HepG2 (cell line): ENCODE measurements around the gene MACROD2. TPM values are rescaled to one million over a fixed set of nuclear protein-coding genes. Genes with fewer than 3 reads are reported as not detected.

Source experiments
- ATAC-seq: fragments of 200-7000 bp; cut with Tn5 transposase; 3 replicates; pipeline ENCODE4 v1.9.1; 2020; ENCODE audit warnings: mild to moderate bottlenecking, moderate library complexity
- BruUV-seq: library from RNA; stranded (reverse); fragments of 400-500 nt; replicated peaks from 2 replicates; lab custom pipeline; 2021; lab: Mats Ljungman, UMichigan
- CTCF ChIA-PET: fragments of 300-600 bp; formaldehyde crosslinking; extraction: SDS; loops from one replicate; lab custom pipeline; 2021; ENCODE audit warnings: low total read pairs, inconsistent platforms, low intra/inter-chr PET ratio; lab: Yijun Ruan, JAX
- POLR2A ChIA-PET: fragments of 350-600 bp; sonication (Branson Sonifier 250); formaldehyde crosslinking; loops from one replicate; lab custom pipeline; 2020; ENCODE audit warnings: antibody characterized with exemption, inconsistent platforms; lab: Yijun Ruan, JAX
- DNase-seq: peaks from one replicate; pipeline ENCODE4 v3.0.0-alpha.2; 2015; ENCODE audit warnings: low spot score
- FAIRE-seq: peaks from 3 replicates; lab custom pipeline; 2011; peaks lifted over from hg19 to GRCh38; lab: Jason Lieb, UNC
- H2AFZ ChIP-seq: one replicate; pipeline ENCODE4 v1.6.1; 2011; ENCODE audit warnings: low read length, inconsistent platforms
- H3K27ac ChIP-seq: fragments of 300-600 bp; 3 replicates; pipeline ENCODE4 v1.8.0; 2011; ENCODE audit warnings: mixed run types, mild to moderate bottlenecking, mixed read lengths, low read length, inconsistent platforms; ENCODE audit not compliant: insufficient read depth; ENCODE audit errors: extremely low read length
- H3K27me3 ChIP-seq, 2 experiments: fragments of 200-600 bp in 1 of 2; 2 replicates in 1 of 2; 3 replicates in 1 of 2; pipeline versions ENCODE4 v1.6.0 to v1.8.0; 2011; ENCODE audit warnings: low read length in 2 of 2, mild to moderate bottlenecking in 2 of 2, moderate library complexity in 2 of 2, inconsistent platforms in 1 of 2; ENCODE audit not compliant: insufficient read depth in 2 of 2, control insufficient read depth in 1 of 2
- H3K36me3 ChIP-seq, 2 experiments: fragments of 200-600 bp in 1 of 2; replicated peaks in 1 of 2; 2 replicates in 1 of 2; 3 replicates in 1 of 2; pipeline versions ENCODE4 v1.5.1 to v1.8.0; 2011; ENCODE audit warnings: low read length in 2 of 2, inconsistent platforms in 1 of 2; ENCODE audit not compliant: insufficient read depth in 2 of 2, control insufficient read depth in 1 of 2
- H3K4me1 ChIP-seq: 2 replicates; pipeline ENCODE4 v1.5.1; 2012; ENCODE audit warnings: low read length, inconsistent platforms; ENCODE audit not compliant: insufficient read depth
- H3K4me2 ChIP-seq: 2 replicates; pipeline ENCODE4 v1.6.0; 2011; ENCODE audit warnings: low read depth, low read length, inconsistent platforms
- H3K4me3 ChIP-seq, 3 experiments: fragments of 200-600 bp in 1 of 3; sonication (generic), shearing (Covaris generic) in 1 of 3; replicated peaks in 1 of 3; 2 replicates each; pipeline ENCODE4 v1.5.1; 2011 to 2016; ENCODE audit warnings: low read length in 3 of 3, inconsistent platforms in 2 of 3, low read depth in 2 of 3, mild to moderate bottlenecking in 2 of 3, control low read depth in 1 of 3, mixed read lengths in 1 of 3; ENCODE audit not compliant: insufficient read depth in 1 of 3
- H3K79me2 ChIP-seq: one replicate; pipeline ENCODE4 v1.6.1; 2011; ENCODE audit warnings: low read length, inconsistent platforms; ENCODE audit not compliant: insufficient read depth
- H3K9ac ChIP-seq: 2 replicates; pipeline ENCODE4 v1.6.0; 2011; ENCODE audit warnings: mild to moderate bottlenecking, low read depth, low read length, inconsistent platforms; ENCODE audit not compliant: insufficient read depth
- H3K9me3 ChIP-seq: 2 replicates; pipeline ENCODE4 v1.5.1; 2012; ENCODE audit warnings: mild to moderate bottlenecking, low read length
- H4K20me1 ChIP-seq: 2 replicates; pipeline ENCODE4 v1.6.0; 2011; ENCODE audit warnings: inconsistent platforms, mild to moderate bottlenecking, low read length, moderate library complexity; ENCODE audit not compliant: insufficient read depth
- KAT2B ChIP-seq: fragments of 150-350 bp; IDR thresholded peaks from 2 replicates; pipeline ENCODE4 v1.6.1; 2014; ENCODE audit warnings: low read depth, low read length, borderline replicate concordance
- ZNF276 ChIP-seq: sonication (generic); formaldehyde crosslinking; IDR thresholded peaks from 2 replicates; pipeline ENCODE4 v1.4.0; 2020; ENCODE audit warnings: mild to moderate bottlenecking, low read depth, missing genetic modification reagents
- ZUFSP ChIP-seq: sonication (generic); formaldehyde crosslinking; IDR thresholded peaks from 2 replicates; pipeline ENCODE4 v1.9.0; 2021; ENCODE audit warnings: missing genetic modification reagents, mild to moderate bottlenecking, borderline replicate concordance
- WGBS: methylation state at CpG from one replicate; pipeline ENCODE4 v1.1.6; 2017; ENCODE audit warnings: low lambda C conversion rate; 5-methylcytosine and 5-hydroxymethylcytosine counted together
- in situ Hi-C: cut with HindIII; loops from 2 replicates; pipeline ENCODE4 v1.10.0; 2017; ENCODE audit warnings: low pct_unique_long_range_greater_than_20kb; ENCODE audit not compliant: extremely low pct_ligation_motif_present
- intact Hi-C: fragments of 100-400 bp; cut with micrococcal nuclease; formaldehyde crosslinking; loops from one replicate; pipeline ENCODE4 v1.10.0; 2022; ENCODE audit not compliant: unreplicated experiment
- polyA plus RNA-seq, 8 experiments: library from polyadenylated mRNA; depleted of rRNA in 3 of 8; stranded (reverse) in 7 of 8; unstranded in 1 of 8; fragments of >200 nt; fragmentation: Illumina TruSeq in 4 of 8; extraction: Trizol in 4 of 8; gene quantifications; 2 replicates each; pipeline versions ENCODE4 v1.2.1 to v1.2.3, GENCODE V29; 2011 to 2016; ENCODE audit warnings: low read depth in 4 of 8, missing spikeins in 1 of 8, mixed read lengths in 1 of 8; ENCODE audit not compliant: insufficient read depth in 1 of 8
- total RNA-seq, 5 experiments: library from RNA; depleted of rRNA; stranded (reverse); fragments of >200 nt; fragmentation: Illumina TruSeq; extraction: Trizol; gene quantifications; 2 replicates each; pipeline ENCODE4 v1.2.3, GENCODE V29; 2016; ENCODE audit warnings: low read depth in 1 of 5

Gene MACROD2
- total and polyA plus RNA-seq, 2 of the 13 experiments (the other 11 are each of a cell fraction or from before 2014, with no cell fraction given): 0.13 to 0.51 TPM

GRCh38 chr20:15854911-15855310 lies 1859.6 kb downstream of the MACROD2 start (continued):
- TF ChIP-seq ZUFSP (CRISPR knock-in tag): no peak

- DNase-seq (no peak), ATAC-seq (no peak), FAIRE-seq (no peak)
- intact Hi-C loops: no loop called here
- CTCF ChIA-PET: no interaction called here
- Histone ChIP-seq H3K4me3 (no peak overlapping the region), H3K4me2 (no peak overlapping the region), H3K27ac (no peak overlapping the region), H3K36me3 (no peaks in the 10 kb centered on the region), H4K20me1 (no peaks in the 10 kb centered on the region), H3K4me1 (no peaks in the 10 kb centered on the region), H3K9me3 (peaks cover 90% of the 10 kb centered on the region), H2AFZ (no peak overlapping the region), H3K9ac (no peak overlapping the region), H3K27me3 (no peaks in the 10 kb centered on the region), H3K79me2 (no peaks in the 10 kb centered on the region)
- no TSS peak for BruUV-seq
- no peak for TF ChIP-seq ZNF276 (CRISPR knock-in tag)
- TF ChIP-seq KAT2B: no peak
- in situ Hi-C loops: no loop called here
- POLR2A ChIA-PET: no interaction called here
- 16% methylated on average over 4 of the region's 4 CpGs for WGBS
Measured at GRCh38 chr20:15857173-15857784, 1862.0 kb downstream of the MACROD2 start.
